Measurements from ENCODE around the gene OR10P1. TPM values are rescaled to one million over a fixed set of nuclear protein-coding genes. Genes with fewer than 3 reads are reported as not detected.

The OR10P1 gene
- total and polyA plus RNA-seq, 10 of the 15 experiments (the other 5 are each of a cell fraction or from before 2014, with no cell fraction given) = not detected

- TF ChIP-seq BHLHE40 (IDR thresholded peaks at IDR 0.05; ENCODE audit: borderline replicate concordance in 1 of 2, low read depth in 2 of 2, low read length in 1 of 2) = no peak
- no peak for TF ChIP-seq NRF1 (conservative IDR thresholded peaks at IDR 0.05; ENCODE audit: low read depth, low read length)
- no peak for TF ChIP-seq BCLAF1 (IDR thresholded peaks at IDR 0.05)
- no peak for TF ChIP-seq NFXL1 (IDR thresholded peaks at IDR 0.05; ENCODE audit: borderline replicate concordance)
- TF ChIP-seq IRF5 (IDR thresholded peaks at IDR 0.05; ENCODE audit: borderline replicate concordance) = no peak
Measured at GRCh38 chr12:55657212-55657611, 20.5 kb downstream of the OR10P1 start (continued).

- no TSS peak for BruUV-seq (replicated peaks)
- POLR2A ChIA-PET = no interaction called here
- TF ChIP-seq EP300 (IDR thresholded peaks at IDR 0.05; ENCODE audit: borderline replicate concordance in 1 of 2, control insufficient read depth in 1 of 2, low read depth in 2 of 2, low read length in 2 of 2) (no peak), HCFC1 (IDR thresholded peaks at IDR 0.05; ENCODE audit: low read length) (no peak)
Measured at GRCh38 chr12:55658212-55658611, 21.5 kb downstream of the OR10P1 start.

More at GRCh38 chr12:55658212-55658611, 21.5 kb downstream of the OR10P1 start:
- Histone ChIP-seq H3K79me2 (ENCODE audit: control insufficient read depth, insufficient read depth, low read length) (no peaks in the 10 kb centered on the region), H2AFZ (ENCODE audit: control insufficient read depth, low read depth, low read length) (no peak overlapping the region), H3K9me3 (replicated peaks; ENCODE audit: control insufficient read depth, insufficient read depth, low read length) (no peaks in the 10 kb centered on the region), H3K4me2 (ENCODE audit: control insufficient read depth, insufficient read depth) (no peak overlapping the region), H3K36me3 (ENCODE audit: control insufficient read depth in 2 of 2, insufficient read depth in 2 of 2, low read length in 1 of 2) (no peaks in the 10 kb centered on the region), H3K27me3 (replicated peaks in 1 of 2; ENCODE audit: control insufficient read depth in 2 of 2, insufficient read depth in 2 of 2, low read length in 1 of 2) (no peaks in the 10 kb centered on the region), H3K4me1 (ENCODE audit: control insufficient read depth, insufficient read depth, low read length) (no peaks in the 10 kb centered on the region), H3K4me3 (no peak overlapping the region), H3K9ac (ENCODE audit: control insufficient read depth, insufficient read depth, low read length) (no peak overlapping the region), H4K20me1 (ENCODE audit: control insufficient read depth, insufficient read depth) (no peaks in the 10 kb centered on the region), H3K27ac (ENCODE audit: control insufficient read depth, insufficient read depth) (no peak overlapping the region)
- SMC1A ChIA-PET (ENCODE audit: uncharacterized antibody, unreplicated experiment) = interaction anchor here (2.1 to 3.8 kb wide), 5 partner anchors 13 to 80 kb away, joined by 7 to 35 read pairs (median 11); no protein-coding TSS in a partner anchor
- RAD21 ChIA-PET (ENCODE audit: unreplicated experiment) = interaction anchor here (1.0 to 1.2 kb wide), 2 partner anchors 15 to 80 kb away, joined by 3 to 12 read pairs; no protein-coding TSS in a partner anchor
- CTCF ChIA-PET = interaction anchor here (0.8 to 6.0 kb wide), 10 partner anchors 13 to 684 kb away, joined by 3 to 109 read pairs (median 8); partner anchors contain the start of gene RDH5
- FAIRE-seq (no peak), ATAC-seq (no peak), DNase-seq (ENCODE audit: low read depth, low spot score) (no peak)
- in situ Hi-C loops (cut with MboI) = no loop called here
- 28% methylated on average over 6 of the region's 6 CpGs for WGBS (ENCODE audit: insufficient coverage, insufficient replicate concordance, low lambda C conversion rate, missing lambda C conversion rate)
- intact Hi-C loops (cut with micrococcal nuclease; ENCODE audit: unreplicated experiment) = no loop called here

Measured in GM12878 (cell line).